Panc1 (cell line): ENCODE measurements around the gene ITIH5. TPM values are rescaled to one million over a fixed set of nuclear protein-coding genes. Genes with fewer than 3 reads are reported as not detected.

Experiments used
- ATAC-seq: fragments of 200-7000 bp; cut with Tn5 transposase; 2 replicates; pipeline ENCODE4 v1.9.1; 2020; ENCODE audit warnings: mild to moderate bottlenecking, moderate library complexity
- BruUV-seq: library from RNA; stranded (reverse); fragments of 400-500 nt; replicated peaks from 2 replicates; lab custom pipeline; 2021; lab: Mats Ljungman, UMichigan
- CTCF ChIA-PET: fragments of 300-600 bp; sonication (Branson Sonifier 250); formaldehyde crosslinking; loops from one replicate; lab custom pipeline; 2022; ENCODE audit warnings: antibody characterized with exemption; lab: Charles Lee
- POLR2A ChIA-PET: fragments of 300-600 bp; sonication (Branson Sonifier 250); formaldehyde crosslinking; loops from one replicate; lab custom pipeline; 2022; ENCODE audit warnings: antibody characterized with exemption; lab: Charles Lee
- DNase-seq: peaks from one replicate; pipeline ENCODE4 v3.0.0-alpha.2; 2010; ENCODE audit warnings: low read depth, low spot score
- H3K27ac ChIP-seq: 2 replicates; pipeline ENCODE4 v1.5.1; 2011; ENCODE audit warnings: mild to moderate bottlenecking, low read length, inconsistent platforms
- H3K27me3 ChIP-seq: fragments of 200-500 bp; sonication (Bioruptor generic); 2 replicates; pipeline ENCODE4 v1.6.0; 2014; ENCODE audit warnings: low read length, inconsistent platforms; ENCODE audit not compliant: control insufficient read depth, insufficient read depth
- H3K36me3 ChIP-seq: fragments of 200-500 bp; sonication (Bioruptor generic); 2 replicates; pipeline ENCODE4 v1.5.1; 2014; ENCODE audit warnings: inconsistent platforms, mild to moderate bottlenecking, low read length, moderate library complexity; ENCODE audit not compliant: control insufficient read depth, insufficient read depth
- H3K4me1 ChIP-seq: 2 replicates; pipeline ENCODE4 v1.5.1; 2011; ENCODE audit warnings: inconsistent platforms, mild to moderate bottlenecking, low read length, moderate library complexity; ENCODE audit not compliant: control insufficient read depth, insufficient read depth
- H3K4me3 ChIP-seq, 2 experiments: 2 replicates each; pipeline ENCODE4 v1.5.1; 2011 to 2012; ENCODE audit warnings: low read depth in 2 of 2, low read length in 2 of 2, mild to moderate bottlenecking in 2 of 2, inconsistent platforms in 1 of 2, moderate library complexity in 1 of 2
- H3K9me3 ChIP-seq: fragments of 200-500 bp; sonication (Bioruptor generic); 2 replicates; pipeline ENCODE4 v1.5.1; 2014; ENCODE audit warnings: low read depth, mild to moderate bottlenecking, inconsistent platforms, low read length, moderate library complexity; ENCODE audit not compliant: control insufficient read depth, insufficient read depth
- POLR2AphosphoS5 ChIP-seq: IDR thresholded peaks from 2 replicates; pipeline ENCODE4 v1.6.1; 2012; ENCODE audit warnings: mild to moderate bottlenecking, low read depth, low read length, moderate library complexity
- SIN3A ChIP-seq: IDR thresholded peaks from 2 replicates; pipeline ENCODE4 v1.6.1; 2012; ENCODE audit warnings: low read depth, mild to moderate bottlenecking, low read length, moderate library complexity, borderline replicate concordance; ENCODE audit not compliant: insufficient read depth
- TCF7L2 ChIP-seq: IDR thresholded peaks from 2 replicates; pipeline ENCODE4 v1.6.1; 2011; ENCODE audit warnings: mild to moderate bottlenecking, low read depth, low read length, inconsistent platforms
- in situ Hi-C: cut with HindIII; loops from 2 replicates; pipeline ENCODE4 v1.10.0; 2016; ENCODE audit warnings: low sequenced_read_pairs, low pct_unique_long_range_greater_than_20kb
- intact Hi-C: fragments of 100-400 bp; cut with micrococcal nuclease; formaldehyde crosslinking; loops from one replicate; pipeline ENCODE4 v1.10.0; 2022; ENCODE audit not compliant: unreplicated experiment
- total RNA-seq: library from RNA; stranded (reverse); gene quantifications from one replicate; pipeline ENCODE4 v1.2.1, GENCODE V29; 2021; ENCODE audit not compliant: unreplicated experiment
- TF ChIP-seq, protein P1 (sequence below), 2 experiments: IDR thresholded peaks; 2 replicates each; pipeline ENCODE4 v1.6.1; 2011 to 2012; ENCODE audit warnings: low read depth in 2 of 2, control low read depth in 1 of 2, low read length in 1 of 2, mild to moderate bottlenecking in 1 of 2, moderate library complexity in 1 of 2; ENCODE audit not compliant: insufficient read depth in 1 of 2
- TF ChIP-seq, protein P2 (sequence below): fragments of 450-650 bp; IDR thresholded peaks from 2 replicates; pipeline ENCODE4 v1.5.1; 2017; ENCODE audit warnings: mild to moderate bottlenecking

ITIH5 gene
- total RNA-seq, 1 experiment from 2014 or later = not detected

DNA sequence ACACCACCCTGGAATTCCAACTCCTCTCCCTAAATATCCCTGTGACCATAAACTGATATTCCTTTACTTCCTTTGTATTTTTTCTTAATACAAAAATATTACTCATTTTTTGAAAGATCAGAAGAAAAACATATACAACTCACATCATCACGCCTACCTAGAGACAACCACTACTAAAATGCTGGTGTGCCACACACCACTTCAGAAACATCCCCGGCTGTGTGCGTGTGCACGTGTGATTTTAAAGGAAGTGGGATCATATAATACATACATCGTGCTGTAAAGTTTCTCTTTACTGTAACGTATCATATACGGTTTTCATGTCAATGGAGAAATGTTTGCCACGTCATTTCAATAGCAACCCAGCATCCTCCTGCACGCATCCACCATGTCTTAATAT is 76.5 kb downstream of the ITIH5 start:
- BruUV-seq = no TSS peak
- ATAC-seq = no peak

DNA sequence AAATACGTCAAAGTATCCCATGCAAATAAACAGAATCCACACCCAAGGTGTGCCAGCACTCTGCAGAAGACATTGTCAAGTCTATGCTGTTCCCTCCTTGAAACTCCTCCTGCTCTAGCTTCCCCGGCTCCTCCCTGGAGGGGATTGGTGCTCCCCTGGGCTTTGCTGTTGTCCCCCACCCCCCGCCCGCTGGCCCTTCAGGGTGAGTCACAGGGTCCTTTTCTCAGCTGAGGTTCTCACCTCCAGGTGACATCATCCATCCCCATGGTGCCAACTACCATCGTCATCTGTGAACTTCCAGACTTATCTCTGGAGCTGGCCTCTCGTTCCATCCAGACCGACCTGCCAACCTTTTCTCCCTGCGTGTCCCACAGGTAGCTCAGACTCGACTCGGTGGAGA is 77.0 kb downstream of the ITIH5 start:
- Histone ChIP-seq H3K4me3 (no peak overlapping the region), H3K36me3 (no peaks in the 10 kb centered on the region), H3K4me1 (no peaks in the 10 kb centered on the region), H3K9me3 (no peaks in the 10 kb centered on the region), H3K27me3 (no peaks in the 10 kb centered on the region), H3K27ac (no peak overlapping the region)
- intact Hi-C loops = no loop called here
- CTCF ChIA-PET = no interaction called here
- ATAC-seq (no peak), DNase-seq (no peak)
- no TSS peak for BruUV-seq
- POLR2A ChIA-PET = no interaction called here
- in situ Hi-C loops = no loop called here
- TF ChIP-seq TCF7L2 = no peak
- TF ChIP-seq POLR2AphosphoS5 = no peak
- TF ChIP-seq, protein P1, sequence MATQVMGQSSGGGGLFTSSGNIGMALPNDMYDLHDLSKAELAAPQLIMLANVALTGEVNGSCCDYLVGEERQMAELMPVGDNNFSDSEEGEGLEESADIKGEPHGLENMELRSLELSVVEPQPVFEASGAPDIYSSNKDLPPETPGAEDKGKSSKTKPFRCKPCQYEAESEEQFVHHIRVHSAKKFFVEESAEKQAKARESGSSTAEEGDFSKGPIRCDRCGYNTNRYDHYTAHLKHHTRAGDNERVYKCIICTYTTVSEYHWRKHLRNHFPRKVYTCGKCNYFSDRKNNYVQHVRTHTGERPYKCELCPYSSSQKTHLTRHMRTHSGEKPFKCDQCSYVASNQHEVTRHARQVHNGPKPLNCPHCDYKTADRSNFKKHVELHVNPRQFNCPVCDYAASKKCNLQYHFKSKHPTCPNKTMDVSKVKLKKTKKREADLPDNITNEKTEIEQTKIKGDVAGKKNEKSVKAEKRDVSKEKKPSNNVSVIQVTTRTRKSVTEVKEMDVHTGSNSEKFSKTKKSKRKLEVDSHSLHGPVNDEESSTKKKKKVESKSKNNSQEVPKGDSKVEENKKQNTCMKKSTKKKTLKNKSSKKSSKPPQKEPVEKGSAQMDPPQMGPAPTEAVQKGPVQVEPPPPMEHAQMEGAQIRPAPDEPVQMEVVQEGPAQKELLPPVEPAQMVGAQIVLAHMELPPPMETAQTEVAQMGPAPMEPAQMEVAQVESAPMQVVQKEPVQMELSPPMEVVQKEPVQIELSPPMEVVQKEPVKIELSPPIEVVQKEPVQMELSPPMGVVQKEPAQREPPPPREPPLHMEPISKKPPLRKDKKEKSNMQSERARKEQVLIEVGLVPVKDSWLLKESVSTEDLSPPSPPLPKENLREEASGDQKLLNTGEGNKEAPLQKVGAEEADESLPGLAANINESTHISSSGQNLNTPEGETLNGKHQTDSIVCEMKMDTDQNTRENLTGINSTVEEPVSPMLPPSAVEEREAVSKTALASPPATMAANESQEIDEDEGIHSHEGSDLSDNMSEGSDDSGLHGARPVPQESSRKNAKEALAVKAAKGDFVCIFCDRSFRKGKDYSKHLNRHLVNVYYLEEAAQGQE (IDR thresholded peaks at IDR 0.05; ENCODE audit: insufficient read depth in 1 of 2, low read depth in 2 of 2, low read length in 1 of 2) = no peak
- TF ChIP-seq SIN3A = no peak
- TF ChIP-seq, protein P2, sequence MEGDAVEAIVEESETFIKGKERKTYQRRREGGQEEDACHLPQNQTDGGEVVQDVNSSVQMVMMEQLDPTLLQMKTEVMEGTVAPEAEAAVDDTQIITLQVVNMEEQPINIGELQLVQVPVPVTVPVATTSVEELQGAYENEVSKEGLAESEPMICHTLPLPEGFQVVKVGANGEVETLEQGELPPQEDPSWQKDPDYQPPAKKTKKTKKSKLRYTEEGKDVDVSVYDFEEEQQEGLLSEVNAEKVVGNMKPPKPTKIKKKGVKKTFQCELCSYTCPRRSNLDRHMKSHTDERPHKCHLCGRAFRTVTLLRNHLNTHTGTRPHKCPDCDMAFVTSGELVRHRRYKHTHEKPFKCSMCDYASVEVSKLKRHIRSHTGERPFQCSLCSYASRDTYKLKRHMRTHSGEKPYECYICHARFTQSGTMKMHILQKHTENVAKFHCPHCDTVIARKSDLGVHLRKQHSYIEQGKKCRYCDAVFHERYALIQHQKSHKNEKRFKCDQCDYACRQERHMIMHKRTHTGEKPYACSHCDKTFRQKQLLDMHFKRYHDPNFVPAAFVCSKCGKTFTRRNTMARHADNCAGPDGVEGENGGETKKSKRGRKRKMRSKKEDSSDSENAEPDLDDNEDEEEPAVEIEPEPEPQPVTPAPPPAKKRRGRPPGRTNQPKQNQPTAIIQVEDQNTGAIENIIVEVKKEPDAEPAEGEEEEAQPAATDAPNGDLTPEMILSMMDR = no peak

More for the DNA sequence above, 76.5 kb downstream of the ITIH5 start:
- Histone ChIP-seq H3K36me3 (no peaks in the 10 kb centered on the region), H3K27ac (no peak overlapping the region), H3K27me3 (no peaks in the 10 kb centered on the region), H3K4me1 (no peaks in the 10 kb centered on the region), H3K9me3 (no peaks in the 10 kb centered on the region), H3K4me3 (no peak overlapping the region)
- in situ Hi-C loops (no loop called here), intact Hi-C loops (no loop called here)
- no peak for TF ChIP-seq SIN3A
- ChIA-PET POLR2A (no interaction called here), CTCF (no interaction called here)
- DNase-seq = no peak

DNA sequence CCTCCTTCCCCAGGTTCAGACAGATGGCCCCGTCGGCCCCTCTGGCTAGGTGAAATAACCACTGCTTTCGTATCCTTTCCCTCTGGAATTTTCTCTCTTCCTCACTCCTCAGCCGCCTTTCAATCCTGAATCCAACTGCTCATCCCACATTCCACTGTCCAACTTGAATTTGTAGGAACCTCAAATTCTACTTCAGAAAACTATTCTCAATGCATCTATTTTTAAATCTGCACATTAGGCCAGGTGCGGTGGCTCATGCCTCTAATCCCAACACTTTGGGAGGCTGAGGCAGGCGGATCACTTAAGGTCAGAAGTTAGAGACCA is 78.9 kb downstream of the ITIH5 start:
- ATAC-seq = no peak
- no TSS peak for BruUV-seq
- in situ Hi-C loops (no loop called here), intact Hi-C loops (no loop called here)
- H3K36me3 ChIP-seq = no peaks in the 10 kb centered on the region
- ChIA-PET POLR2A (no interaction called here), CTCF (no interaction called here)
- no peaks in the 10 kb centered on the region for H3K27me3 ChIP-seq
- H3K4me1 ChIP-seq = no peaks in the 10 kb centered on the region
- no peaks in the 10 kb centered on the region for H3K9me3 ChIP-seq
- no peak overlapping the region for H3K4me3 ChIP-seq
- no peak for DNase-seq
- TF ChIP-seq POLR2AphosphoS5 (no peak), TCF7L2 (no peak), SIN3A (no peak)
- TF ChIP-seq, protein P2 = no peak
- TF ChIP-seq, protein P1 (IDR thresholded peaks at IDR 0.05; ENCODE audit: insufficient read depth in 1 of 2, low read depth in 2 of 2, low read length in 1 of 2) = no peak
- no peak overlapping the region for H3K27ac ChIP-seq
